GM04504 (cell line): ENCODE measurements around the gene CAMK1G.

Experiments used
- DNase-seq: peaks from one replicate; pipeline ENCODE4 v3.0.0-alpha.2; 2012; ENCODE audit warnings: low read depth

Gene CAMK1G

DNA sequence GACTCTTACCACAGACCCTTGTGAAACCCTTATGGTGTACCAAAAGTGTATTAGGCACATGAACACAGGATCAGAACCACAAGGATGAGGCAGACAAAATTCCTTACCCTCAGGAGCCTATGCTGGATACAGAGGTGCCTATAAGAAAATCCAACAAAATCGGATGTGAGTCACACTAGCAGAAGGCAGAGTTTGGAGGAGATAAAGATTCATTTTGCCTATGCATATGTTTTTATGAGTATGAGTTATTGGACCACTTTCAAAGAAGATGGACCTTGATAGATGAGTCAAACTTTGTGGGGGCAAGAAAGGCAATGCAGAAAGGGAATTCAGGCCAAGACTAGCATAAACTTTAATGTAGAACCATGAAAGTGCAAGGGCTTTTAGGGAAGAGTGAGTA lies 17.0 kb downstream of the CAMK1G start:
- DNase-seq = no peak

GRCh38 chr1:209601809-209602657 lies 18.5 kb downstream of the CAMK1G start:
- DNase-seq = no peak

DNA sequence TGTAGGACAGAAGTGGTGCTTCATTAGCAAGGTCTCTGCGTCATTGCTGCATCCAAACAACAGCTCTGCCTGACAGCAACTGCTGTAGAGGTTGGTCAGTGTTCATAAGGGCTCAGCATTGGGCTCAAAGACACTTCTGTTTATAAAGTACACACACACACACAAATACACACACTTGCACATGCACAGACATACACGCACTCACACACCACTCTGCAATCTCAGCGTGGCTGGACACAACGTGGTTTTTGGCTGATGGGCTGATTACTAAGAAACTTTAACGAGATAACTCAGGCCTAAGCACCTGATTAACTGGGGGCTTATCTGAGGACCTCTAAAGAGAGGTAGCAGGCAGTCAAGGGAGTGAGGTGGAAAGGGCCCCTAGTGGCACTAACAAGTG lies 20.4 kb downstream of the CAMK1G start:
- no peak for DNase-seq

DNA sequence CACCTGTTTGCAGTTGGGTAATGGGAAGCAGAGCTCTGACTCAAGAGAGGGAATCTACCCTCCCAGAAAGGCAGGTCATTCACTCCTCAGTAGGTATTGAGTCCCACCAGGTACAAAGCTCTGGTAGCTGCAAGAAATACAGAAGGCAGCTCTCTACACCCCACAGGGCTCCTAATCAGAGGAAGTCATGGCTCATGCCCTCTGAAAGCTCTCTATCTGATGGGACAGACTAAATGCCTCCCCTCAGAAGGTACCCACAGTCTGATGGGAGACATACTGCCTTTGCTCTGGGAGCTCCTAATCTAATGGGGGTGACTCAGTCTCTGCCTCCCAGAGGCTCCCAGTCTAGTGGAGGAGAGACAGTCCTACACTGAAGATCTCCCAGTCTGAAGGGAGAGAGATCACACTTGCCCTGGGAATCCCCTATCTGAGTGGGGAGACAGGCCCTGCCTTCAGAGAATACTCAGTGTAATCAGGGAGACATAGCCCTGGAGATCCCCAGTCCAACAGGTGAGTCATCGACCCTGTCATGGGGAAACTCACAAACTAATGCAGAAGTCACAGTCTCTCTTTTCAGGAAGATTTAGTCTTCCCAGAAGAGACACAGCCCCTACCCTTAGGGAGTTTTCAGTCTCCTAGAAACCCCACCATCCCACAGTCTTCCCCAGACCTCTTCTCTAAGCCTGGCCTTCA lies 23.7 kb downstream of the CAMK1G start:
- no peak for DNase-seq

GRCh38 chr1:209607795-209608178 lies 24.3 kb downstream of the CAMK1G start:
- DNase-seq = no peak

DNA sequence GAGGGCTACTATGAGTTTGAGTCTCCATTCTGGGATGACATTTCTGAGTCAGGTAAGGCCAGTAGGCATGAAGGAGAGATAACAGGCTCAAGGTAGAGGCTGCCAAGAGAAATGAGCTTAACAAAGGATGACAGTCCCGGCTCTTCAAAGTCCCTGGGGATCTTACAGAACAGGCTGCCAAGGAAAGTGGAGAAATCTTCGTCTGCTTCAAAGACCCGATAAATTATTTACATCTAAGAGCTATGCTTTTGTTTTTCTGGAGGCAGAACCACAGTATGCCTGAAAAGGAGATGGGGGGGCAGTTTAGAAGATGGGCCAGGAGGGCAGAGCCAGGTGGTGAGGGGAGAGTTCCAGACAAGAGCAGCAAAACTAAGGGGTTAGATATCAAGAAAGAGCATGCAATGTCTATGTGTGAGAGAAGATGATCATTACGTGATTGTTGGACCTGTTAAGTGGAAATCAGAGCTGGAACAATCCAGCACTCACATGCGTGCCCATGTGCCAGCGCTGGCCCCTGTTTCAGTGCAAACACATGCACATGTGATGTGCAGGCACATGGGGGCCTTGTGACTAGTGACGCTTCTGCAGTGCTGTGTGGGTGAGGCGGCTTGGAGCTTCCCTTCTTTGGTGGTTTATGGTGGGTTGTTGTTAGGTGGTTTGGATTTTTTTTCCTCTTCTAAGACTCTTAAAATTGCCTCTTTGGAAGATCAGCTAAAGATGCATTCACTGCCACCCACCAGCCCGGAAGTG lies 25.7 kb downstream of the CAMK1G start:
- DNase-seq = no peak

DNA sequence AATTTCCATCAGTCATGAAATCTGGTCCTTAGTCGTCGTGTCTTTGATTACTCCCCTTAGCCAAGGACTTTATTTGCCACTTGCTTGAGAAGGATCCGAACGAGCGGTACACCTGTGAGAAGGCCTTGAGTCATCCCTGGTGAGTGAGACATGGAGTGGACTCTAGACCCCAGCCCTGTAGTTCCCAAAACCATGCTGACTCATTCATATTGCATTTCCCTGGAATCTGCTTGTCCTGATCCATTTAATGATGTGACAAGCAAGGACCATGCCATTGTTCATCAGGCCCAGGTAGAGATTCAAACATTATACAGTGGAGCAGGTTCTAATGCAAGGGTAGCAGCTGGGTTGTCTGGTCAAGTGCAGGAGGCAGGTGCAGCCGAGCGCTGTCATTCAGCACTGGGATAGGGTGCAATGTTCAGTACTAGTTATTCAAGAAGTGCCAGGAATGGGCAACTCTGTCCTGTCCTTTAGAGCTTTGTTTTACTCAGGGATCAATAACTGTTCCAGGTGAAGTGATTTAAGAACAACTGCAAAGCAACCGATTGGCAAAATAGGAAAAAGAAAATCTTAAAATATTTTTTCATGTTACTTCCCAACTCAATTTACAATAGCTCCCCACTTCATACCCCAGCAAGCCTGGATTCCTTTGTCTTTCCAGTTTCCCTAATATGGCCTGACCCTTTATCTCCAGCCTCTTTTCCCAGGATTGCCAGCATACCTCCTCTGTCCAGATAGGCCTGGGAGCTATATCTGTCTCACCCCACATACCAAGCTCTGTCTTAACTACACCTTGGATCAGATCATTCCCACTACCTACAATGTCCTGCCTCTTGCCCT lies 26.5 kb downstream of the CAMK1G start:
- DNase-seq = no peak

- DNase-seq = no peak
Measured at GRCh38 chr1:209610631-209610905, 27.1 kb downstream of the CAMK1G start.

- no peak for DNase-seq
Measured at GRCh38 chr1:209611771-209612570, 28.5 kb downstream of the CAMK1G start.

GRCh38 chr1:209612646-209613399 lies 29.3 kb downstream of the CAMK1G start:
- DNase-seq = no peak

DNA sequence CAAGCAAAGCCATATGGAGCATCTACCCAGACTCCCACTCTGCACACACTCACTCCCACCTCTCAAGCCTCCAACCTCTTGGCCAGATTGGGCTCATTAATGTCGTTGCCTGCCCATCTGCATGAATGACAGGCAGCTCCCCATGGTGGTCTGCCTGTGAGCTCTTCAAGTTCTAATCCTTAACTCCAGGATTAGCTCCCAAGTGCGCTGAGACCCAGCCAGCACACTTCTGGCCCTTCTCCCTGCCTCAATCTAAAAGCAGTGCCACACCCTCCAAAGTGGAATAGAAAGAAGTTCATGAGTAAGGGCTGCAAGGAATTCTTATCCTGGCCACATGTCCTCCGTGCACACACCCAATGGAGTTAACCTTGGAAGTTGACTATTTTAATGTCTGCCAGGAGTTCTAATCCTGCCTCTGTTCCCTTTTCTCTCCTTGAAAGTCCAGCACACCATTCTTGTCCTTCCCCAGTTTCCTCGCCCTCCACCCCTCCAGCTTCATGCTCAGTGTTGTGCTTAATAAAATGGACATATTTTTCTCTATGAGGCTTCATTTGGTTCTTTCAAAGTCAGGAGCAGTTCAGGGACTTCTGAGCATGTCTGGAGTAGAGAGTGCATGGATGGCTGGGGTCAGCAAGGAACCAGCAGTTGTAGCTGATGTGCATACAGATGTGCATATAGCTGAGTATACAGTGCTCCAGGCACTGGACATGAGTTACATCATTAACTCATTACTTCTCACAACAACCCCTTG lies 30.1 kb downstream of the CAMK1G start:
- no peak for DNase-seq

DNA sequence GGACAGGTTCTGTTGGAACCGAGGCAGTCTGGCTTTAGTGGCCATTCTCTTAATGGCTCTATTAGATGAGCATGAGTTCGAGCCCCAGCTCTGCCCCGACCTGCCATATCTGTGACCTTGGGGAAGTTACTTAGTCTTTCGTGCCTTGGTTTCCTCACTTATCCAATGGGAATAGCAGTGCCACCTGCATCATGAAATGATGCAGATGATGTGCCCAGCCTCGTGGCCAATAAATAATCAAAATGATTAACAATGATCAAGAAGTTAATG lies 30.6 kb downstream of the CAMK1G start:
- no peak for DNase-seq

- DNase-seq = no peak
Measured at GRCh38 chr1:209614906-209615305, 31.4 kb downstream of the CAMK1G start.

DNA sequence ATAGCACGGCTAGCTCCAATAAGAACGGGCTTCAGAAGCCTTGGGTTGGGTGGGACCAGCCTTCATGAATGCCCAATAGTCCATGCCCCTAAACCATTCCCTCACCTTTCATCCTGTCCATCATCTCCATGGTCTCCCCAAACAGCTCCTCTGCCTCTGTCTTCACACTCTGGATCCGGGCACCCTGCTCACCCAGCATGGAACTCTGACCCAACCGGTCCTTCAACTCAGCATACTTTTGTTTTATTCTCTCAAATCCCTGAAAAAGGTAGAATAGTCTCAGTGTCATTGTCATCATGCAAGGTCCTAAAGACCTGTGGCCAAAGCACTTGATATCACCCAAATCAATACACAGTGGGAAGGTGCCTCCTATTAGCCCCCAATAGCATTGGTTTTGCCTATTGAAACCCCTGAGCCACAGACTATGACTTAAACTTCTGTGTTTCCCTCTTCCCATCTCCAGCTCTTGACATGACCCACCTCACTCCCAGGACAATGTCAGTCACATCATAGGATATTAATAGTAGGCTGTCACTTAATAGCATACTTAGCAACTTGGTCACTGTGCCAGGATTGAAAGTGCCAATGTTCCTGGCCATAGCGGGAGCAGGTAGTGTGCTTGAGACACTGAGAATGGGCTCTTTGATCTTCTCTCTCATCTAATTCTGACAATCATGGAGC lies 33.0 kb downstream of the CAMK1G start:
- DNase-seq = no peak

GRCh38 chr1:209617047-209617673 lies 33.6 kb downstream of the CAMK1G start:
- no peak for DNase-seq

- no peak for DNase-seq
Measured at GRCh38 chr1:209617755-209618154, 34.2 kb downstream of the CAMK1G start.

- no peak for DNase-seq
Measured at GRCh38 chr1:209618291-209618690, 34.8 kb downstream of the CAMK1G start.

DNA sequence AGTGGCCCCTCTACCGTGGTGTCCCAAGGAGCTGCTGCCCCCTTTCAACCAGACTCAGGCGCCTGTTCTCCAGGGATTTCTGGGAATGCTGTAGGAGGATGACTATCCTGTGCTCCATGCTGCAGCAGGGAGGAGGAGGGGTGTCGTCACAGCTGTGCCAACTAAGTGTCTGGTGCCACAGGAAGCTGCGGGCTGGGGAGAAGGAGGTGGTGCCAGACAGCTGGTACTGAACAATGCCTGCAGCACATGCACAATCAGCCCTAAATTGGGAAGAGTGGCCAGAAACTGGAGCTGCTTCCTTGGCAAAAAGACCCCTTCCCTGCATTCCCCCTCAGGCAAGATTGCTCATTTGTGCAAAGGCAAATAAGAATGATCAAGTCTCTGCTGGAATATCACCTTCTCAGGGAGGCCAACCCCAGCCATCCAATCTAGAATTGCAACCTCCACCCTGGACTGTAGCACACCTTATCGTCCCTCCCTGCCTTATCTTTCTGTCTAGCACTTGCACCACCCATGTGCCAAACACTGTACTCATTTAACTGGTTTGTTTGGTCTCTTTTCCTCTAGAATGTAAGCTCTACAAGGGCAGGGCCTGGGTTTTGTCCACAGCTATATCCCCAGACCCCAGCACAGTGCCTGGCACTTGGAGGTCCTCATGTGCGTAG lies 35.4 kb downstream of the CAMK1G start:
- no peak for DNase-seq
